Spleen (tissue), 7 donors: Measurements from ENCODE around the gene SLC39A10.

Experiments used
- POLR2A ChIP-seq, 3 donors: fragments of 450-650 bp; IDR thresholded peaks; one replicate each; pipeline ENCODE4 v1.5.1; 2017; ENCODE audit warnings: antibody characterized with exemption in 3 of 3, mild to moderate bottlenecking in 1 of 3
- POLR2AphosphoS5 ChIP-seq, 3 donors: sonication (generic); formaldehyde crosslinking; IDR thresholded peaks; one replicate each; pipeline ENCODE4 v1.5.1; 2017; ENCODE audit warnings: antibody characterized with exemption in 3 of 3
- TF ChIP-seq, protein P1 (sequence below), 11 experiments: fragments of 200-600 bp in 7 of 11; fragments of 450-650 bp in 4 of 11; sonication (generic) in 4 of 11; IDR thresholded peaks in 8 of 11; conservative IDR thresholded peaks in 3 of 11; 1 replicate in 7 of 11; 2 replicates in 4 of 11; pipeline versions ENCODE4 v1.4.0 to v1.8.0; 2016 to 2021; ENCODE audit warnings: antibody characterized with exemption in 11 of 11, inconsistent platforms in 4 of 11, mild to moderate bottlenecking in 1 of 11
- donor health status: DM: no; HTN: no; CAD: no; lungs with moderate emphysema.
- donor health status: DM: no; HTN: no; CAD: no.
- donor health status: DM: no; HTN: no; CAD: no.

DNA sequence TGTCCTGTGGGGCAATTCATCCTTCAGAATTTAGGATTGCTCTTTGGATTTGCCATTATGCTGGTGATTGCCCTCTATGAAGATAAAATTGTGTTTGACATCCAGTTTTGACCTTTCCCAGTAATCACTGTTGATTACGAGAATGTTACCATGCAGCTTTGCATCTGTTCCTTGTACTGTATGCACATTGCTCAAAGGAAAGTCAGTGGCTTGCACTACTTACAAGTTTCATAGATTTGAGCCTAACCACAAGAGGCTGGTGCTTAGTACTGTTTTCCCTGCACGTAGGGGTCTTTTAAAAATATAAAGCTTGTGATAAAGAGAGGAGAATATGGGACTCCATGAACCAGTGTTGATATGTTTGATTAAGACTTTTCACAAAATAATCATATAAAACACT lies 77.9 kb downstream of the SLC39A10 start:
- no peak for TF ChIP-seq POLR2AphosphoS5 (IDR thresholded peaks at IDR 0.05)
- TF ChIP-seq POLR2A (IDR thresholded peaks at IDR 0.05) = no peak
- TF ChIP-seq, protein P1, sequence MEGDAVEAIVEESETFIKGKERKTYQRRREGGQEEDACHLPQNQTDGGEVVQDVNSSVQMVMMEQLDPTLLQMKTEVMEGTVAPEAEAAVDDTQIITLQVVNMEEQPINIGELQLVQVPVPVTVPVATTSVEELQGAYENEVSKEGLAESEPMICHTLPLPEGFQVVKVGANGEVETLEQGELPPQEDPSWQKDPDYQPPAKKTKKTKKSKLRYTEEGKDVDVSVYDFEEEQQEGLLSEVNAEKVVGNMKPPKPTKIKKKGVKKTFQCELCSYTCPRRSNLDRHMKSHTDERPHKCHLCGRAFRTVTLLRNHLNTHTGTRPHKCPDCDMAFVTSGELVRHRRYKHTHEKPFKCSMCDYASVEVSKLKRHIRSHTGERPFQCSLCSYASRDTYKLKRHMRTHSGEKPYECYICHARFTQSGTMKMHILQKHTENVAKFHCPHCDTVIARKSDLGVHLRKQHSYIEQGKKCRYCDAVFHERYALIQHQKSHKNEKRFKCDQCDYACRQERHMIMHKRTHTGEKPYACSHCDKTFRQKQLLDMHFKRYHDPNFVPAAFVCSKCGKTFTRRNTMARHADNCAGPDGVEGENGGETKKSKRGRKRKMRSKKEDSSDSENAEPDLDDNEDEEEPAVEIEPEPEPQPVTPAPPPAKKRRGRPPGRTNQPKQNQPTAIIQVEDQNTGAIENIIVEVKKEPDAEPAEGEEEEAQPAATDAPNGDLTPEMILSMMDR (IDR thresholded peaks at IDR 0.05 in 8 of 11, conservative IDR thresholded peaks at IDR 0.05 in 3 of 11) = no peak
